GM19240 (cell line): ENCODE measurements around the gene NGB.
A peak's percentile ranks its signal among the peaks of the same experiment; 100 is the strongest.
"Not testable (repeated sequence)": the region's sequence is repeated elsewhere in the genome, so short reads cannot be mapped to it uniquely, and the experiment has no call there.

Experiments used
- DNase-seq: peaks from one replicate; pipeline ENCODE4 v3.0.0; 2011; ENCODE audit warnings: low spot score; ENCODE audit not compliant: insufficient read length

Gene NGB

GRCh38 chr14:77271113-77271710, at the start of gene NGB:
NGB (minus strand) TSS chr14:77271206; CDS start chr14:77270937, 269 bp downstream.
- no peak for DNase-seq

GRCh38 chr14:77320238-77320935, 49.4 kb upstream of the NGB start, which contains the start of gene POMT2:
POMT2 (minus strand) TSS chr14:77320883; CDS start chr14:77320681, 202 bp downstream.
- peak; percentile 79 for DNase-seq

DNA sequence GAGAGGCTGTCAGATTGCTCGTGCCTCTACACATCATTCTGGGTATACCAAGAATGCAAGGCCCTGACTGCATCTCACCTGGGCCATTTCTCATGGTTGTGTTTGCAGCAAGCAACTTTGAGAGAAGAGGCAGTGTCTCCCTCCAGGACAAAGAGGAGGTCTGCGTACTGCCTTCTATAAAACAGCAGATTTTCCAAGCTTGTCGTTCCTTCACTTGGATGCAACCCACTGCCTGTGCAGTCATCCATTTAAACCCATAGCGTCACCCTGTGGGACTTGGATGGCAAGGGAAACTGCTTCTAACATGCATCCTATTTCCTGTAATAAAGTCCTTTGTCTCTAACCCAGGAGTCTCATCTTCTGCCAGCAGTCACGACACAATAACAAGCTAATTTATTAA, 48.4 kb upstream of the NGB start:
- DNase-seq, result no peak

- DNase-seq, result not testable (repeated sequence)
Observed at GRCh38 chr14:77318756-77319155, 47.8 kb upstream of the NGB start.

DNA sequence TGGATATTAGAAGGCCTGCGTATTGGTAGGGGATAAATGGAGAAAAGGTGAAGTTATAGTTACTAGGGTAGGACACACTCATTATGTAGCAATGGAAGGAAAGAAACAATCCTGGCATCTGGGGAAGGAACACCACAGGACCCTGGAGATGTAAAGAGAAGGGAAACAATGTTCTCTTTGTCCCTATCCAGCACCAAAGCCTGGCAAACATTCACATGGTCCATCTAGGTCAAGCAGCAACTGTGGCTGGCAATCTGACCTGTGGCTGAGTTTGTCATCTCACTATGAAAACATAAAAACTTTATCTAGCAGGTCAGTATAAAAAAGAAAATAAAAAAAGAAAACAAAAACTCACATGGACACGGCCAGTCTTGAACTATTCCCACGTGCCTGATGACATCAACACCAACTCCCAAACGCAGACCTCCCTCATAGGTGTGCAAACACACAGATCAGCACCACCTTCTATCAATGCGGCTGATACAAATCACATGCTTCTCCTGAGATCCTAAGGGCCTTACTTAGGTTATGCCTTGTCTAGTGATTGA, 47.1 kb upstream of the NGB start:
- no peak for DNase-seq

- DNase-seq, result no peak
Observed at GRCh38 chr14:77316872-77317301, 45.9 kb upstream of the NGB start.

DNA sequence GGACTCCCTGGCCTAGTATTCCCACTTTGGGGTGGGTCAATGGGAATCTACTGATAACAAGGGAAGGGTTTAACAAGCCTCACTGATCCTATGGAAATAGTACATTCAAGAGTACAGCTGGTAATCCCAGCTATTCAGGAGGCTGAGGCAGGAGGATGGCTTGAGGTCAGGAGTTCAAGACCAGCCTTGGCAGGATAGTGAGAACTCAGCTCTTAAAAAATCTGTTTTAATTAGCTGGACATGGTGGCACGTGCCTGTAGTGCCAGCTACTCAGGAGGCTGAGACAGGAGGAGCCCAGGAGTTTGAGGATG, 45.1 kb upstream of the NGB start:
- DNase-seq, result no peak

DNA sequence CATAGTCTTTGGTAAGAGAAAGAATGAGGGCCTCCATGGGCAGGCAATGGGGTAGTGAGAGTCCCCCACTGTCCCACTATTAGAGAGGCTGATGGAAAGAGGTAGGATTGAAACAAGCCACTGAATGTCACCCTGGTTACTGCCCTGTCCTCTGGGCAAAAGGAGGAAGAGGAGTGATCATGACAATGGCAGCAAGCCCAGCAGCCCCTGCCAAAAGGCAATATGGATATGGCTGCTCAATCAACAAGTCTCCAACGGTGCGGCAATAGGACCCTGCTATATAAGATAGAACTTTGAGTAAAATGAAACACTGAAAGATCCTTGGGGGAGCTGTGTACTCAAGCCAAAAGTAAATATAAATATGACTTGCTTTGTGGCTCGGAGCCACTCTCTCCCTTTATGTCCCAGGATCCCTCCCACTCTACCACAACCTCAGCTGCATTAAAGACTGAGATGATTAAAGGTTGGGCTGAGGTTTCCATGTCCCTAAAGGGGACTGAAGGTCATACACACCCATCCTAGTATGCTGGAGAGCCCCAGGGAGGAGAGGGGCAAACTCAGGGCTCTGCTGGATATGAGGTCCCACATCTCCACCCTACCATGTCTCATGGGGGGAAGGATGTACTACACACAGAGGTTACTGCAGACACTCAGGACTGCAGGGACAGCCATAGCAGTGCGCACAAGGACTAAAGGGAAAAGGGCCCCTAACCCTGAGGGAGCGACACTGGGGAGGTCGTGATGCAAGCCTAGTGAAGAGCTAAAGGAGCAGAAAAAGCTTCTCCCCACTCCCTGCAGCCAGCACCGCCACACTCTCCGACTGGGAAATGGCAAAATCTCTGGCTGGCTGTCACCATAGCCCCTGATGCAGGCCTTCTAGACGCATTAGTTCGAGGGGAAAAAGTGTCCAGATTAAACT, 43.8 kb upstream of the NGB start:
- no peak for DNase-seq

- DNase-seq, result no peak
Observed at GRCh38 chr14:77314043-77314442, 43.0 kb upstream of the NGB start.

DNA sequence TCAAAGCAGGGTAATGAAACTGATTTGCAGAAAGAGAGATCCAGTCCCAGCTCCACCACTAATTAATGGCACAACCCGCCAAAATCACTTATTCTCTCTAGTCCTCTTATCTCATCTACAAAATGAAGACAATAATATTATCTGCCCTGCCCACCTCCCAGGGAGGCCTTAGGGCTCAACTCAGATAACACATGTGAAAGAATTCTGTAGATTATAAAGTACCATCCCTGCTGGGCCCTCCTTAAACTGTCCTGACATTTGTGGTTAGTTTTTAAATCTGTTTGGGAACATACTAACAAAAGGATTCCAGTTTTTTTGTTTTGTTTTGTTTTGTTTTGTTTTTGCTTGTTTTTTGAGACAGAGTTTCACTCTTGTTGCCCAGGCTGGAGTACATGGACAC, 42.4 kb upstream of the NGB start:
- no peak for DNase-seq

- no peak for DNase-seq
Observed at GRCh38 chr14:77311217-77311616, 40.2 kb upstream of the NGB start.

DNA sequence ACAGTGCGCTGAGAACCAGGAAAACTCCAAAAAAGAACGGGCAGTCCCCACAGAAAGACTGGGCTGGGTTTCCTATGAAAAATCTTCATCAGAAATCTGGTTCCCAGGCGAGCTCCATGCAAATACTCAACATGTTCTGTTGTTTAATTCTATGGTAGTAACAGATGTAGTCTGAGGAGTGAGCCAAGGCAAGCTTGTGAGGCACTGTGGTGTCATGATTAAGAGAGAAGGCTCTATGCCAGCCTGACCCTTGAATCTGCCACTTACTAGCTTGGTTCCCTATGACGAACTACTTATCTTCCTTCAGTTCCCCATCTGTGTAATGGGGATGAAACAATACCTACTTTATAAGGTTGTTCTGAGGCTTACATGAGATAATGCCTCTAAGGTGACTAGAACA, 39.0 kb upstream of the NGB start:
- no peak for DNase-seq

GRCh38 chr14:77309131-77309530, 38.1 kb upstream of the NGB start:
- DNase-seq, result no peak

DNA sequence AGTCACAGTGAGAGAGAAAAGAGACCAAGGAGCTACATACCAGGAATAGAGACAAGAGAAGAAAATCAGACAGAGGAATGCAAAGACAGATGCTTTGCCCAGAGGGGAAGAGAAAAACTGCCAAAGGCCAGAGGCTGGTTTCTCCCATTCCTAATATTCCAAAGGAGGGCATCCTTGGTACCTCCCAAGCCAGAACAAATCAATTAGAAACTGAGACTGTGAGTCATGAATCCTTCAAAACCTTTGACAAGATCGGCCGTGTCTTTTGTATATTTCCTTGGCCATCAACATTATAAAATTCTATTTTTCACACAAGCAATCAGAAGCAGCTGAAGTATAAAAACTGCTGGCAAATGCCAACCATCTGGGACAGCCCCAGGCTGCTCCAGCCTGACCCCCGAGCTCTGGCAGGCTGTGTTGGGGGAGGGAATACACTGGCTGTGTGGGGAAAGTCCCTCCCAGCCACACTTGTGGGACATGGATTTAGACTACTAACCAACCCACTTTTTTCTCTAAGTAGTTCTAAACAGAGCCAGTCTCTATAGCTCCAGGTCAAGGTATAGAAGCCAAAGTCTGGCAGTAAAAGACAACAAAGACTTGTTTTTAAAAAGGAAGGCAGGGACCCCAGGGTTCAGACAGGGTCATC, 36.0 kb upstream of the NGB start:
- no peak for DNase-seq

- no peak for DNase-seq
Observed at GRCh38 chr14:77306416-77306815, 35.4 kb upstream of the NGB start.

GRCh38 chr14:77305696-77306095, 34.7 kb upstream of the NGB start:
- no peak for DNase-seq

GRCh38 chr14:77303417-77304156, 32.6 kb upstream of the NGB start:
- DNase-seq, result no peak

GRCh38 chr14:77302926-77303325, 31.9 kb upstream of the NGB start:
- DNase-seq, result no peak

- DNase-seq, result peak; percentile 50
Observed at GRCh38 chr14:77301103-77301502, 30.1 kb upstream of the NGB start.

- DNase-seq, result no peak
Observed at GRCh38 chr14:77299771-77300170, 28.8 kb upstream of the NGB start.

DNA sequence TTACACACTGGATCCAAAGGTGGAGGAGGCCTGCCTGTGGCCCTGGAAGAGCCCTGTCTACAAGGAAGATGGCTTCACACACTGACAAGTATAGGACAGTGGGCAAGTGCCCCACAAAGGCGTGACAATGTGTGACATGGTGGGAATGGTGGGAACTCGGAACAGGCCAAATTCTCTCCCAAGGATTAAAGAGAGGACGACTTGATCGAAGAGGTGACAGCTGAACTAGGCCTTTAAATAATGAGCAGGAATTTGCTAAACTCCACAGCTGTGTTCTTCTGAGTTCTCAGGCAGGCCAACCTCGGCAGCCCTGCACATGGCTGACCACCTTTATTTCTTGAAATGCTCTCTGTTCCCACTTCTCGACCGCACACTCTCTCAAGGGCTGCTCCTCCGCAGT, 25.9 kb upstream of the NGB start:
- no peak for DNase-seq
